ENCODE results near the gene ANGEL2.

Gene ANGEL2

GRCh38 chr1:212949771-212950170 lies 65.9 kb downstream of the ANGEL2 start:
- DNase-seq (ENCODE audit: low spot score), result no peak

GRCh38 chr1:212946872-212947271 lies 68.8 kb downstream of the ANGEL2 start:
- no peak for TF ChIP-seq CTCF (IDR thresholded peaks at IDR 0.05; ENCODE audit: extremely low read depth, missing control alignments)
- no peak for DNase-seq (ENCODE audit: low spot score)

More at GRCh38 chr1:212949771-212950170, 65.9 kb downstream of the ANGEL2 start:
- no peak for TF ChIP-seq CTCF (IDR thresholded peaks at IDR 0.05; ENCODE audit: extremely low read depth, missing control alignments)

- no peak for TF ChIP-seq CTCF (IDR thresholded peaks at IDR 0.05; ENCODE audit: extremely low read depth, missing control alignments)
- DNase-seq (ENCODE audit: low spot score), result no peak
Measured at GRCh38 chr1:212945463-212946160, 70.1 kb downstream of the ANGEL2 start.

- no peak for TF ChIP-seq CTCF (IDR thresholded peaks at IDR 0.05; ENCODE audit: extremely low read depth, missing control alignments)
- DNase-seq (ENCODE audit: low spot score), result no peak
Measured at GRCh38 chr1:212945056-212945455, 70.6 kb downstream of the ANGEL2 start.

- DNase-seq (ENCODE audit: low spot score), result no peak
- TF ChIP-seq CTCF (IDR thresholded peaks at IDR 0.05; ENCODE audit: extremely low read depth, missing control alignments), result no peak
Measured at GRCh38 chr1:212944229-212944901, 71.3 kb downstream of the ANGEL2 start.

GRCh38 chr1:212943393-212943710 lies 72.3 kb downstream of the ANGEL2 start:
- DNase-seq (ENCODE audit: low spot score), result no peak
- no peak for TF ChIP-seq CTCF (IDR thresholded peaks at IDR 0.05; ENCODE audit: extremely low read depth, missing control alignments)

- no peak for DNase-seq (ENCODE audit: low spot score)
- TF ChIP-seq CTCF (IDR thresholded peaks at IDR 0.05; ENCODE audit: extremely low read depth, missing control alignments), result no peak
Measured at GRCh38 chr1:212942679-212943392, 72.8 kb downstream of the ANGEL2 start.

Data from GM20000 (cell line).